IPS-NIHi11 (cell line): ENCODE measurements around the gene HDGFL2.
"Not testable (repeated sequence)": the region's sequence is repeated elsewhere in the genome, so short reads cannot be mapped to it uniquely, and the experiment has no call there.

Source experiments
- DNase-seq: peaks from one replicate; pipeline ENCODE4 v3.0.0; 2012; ENCODE audit warnings: mixed read lengths, low spot score

The HDGFL2 gene

DNA sequence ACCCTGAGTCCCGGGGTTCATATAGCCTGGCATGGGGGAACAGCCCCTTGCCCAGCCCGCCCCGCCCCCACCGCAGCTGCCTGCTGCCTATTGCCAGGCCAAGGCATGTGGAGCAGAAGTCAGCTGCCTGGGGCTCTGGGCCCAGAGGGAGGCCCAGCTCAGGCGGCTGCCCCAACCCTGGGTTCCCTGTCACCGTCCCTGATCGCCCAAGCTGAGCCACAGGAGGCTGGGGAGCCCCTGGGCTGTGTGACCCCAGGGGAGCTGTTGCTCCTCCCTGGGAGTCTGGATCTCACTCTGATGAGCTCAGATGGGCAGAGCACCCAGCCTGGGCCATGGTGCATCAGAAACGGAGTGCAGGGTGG, 44.8 kb downstream of the HDGFL2 start:
- DNase-seq = no peak

DNA sequence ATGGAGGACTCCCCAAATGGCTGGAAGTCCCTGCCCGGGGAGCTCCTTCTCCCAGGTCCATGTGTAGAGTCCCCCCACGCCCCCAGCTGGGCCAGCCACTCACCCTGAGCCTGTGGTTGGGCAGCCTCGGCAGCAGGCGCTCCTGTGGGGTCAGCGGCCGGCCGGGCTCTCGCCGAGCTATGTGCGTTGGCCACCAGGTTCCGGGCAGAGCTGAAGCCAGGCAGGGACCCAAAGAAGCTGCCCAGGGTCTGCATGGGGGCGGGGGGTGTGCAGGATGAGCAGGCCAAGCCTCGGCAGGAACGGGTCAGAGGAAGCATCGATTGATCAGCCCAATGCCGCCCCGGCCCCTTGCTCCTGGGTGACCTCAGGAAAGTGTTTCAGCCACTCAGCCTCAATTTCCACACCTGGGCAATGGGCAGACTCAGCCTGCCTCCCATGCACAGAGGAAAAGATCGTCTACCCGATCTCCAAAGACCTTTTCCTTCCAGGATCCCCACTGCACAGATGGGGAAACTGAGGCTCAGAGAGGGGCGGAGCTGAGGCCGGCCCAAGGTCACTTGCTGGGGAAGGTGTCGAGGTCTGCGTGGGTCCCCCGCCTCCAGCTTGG, 45.5 kb downstream of the HDGFL2 start:
- no peak for DNase-seq

DNA sequence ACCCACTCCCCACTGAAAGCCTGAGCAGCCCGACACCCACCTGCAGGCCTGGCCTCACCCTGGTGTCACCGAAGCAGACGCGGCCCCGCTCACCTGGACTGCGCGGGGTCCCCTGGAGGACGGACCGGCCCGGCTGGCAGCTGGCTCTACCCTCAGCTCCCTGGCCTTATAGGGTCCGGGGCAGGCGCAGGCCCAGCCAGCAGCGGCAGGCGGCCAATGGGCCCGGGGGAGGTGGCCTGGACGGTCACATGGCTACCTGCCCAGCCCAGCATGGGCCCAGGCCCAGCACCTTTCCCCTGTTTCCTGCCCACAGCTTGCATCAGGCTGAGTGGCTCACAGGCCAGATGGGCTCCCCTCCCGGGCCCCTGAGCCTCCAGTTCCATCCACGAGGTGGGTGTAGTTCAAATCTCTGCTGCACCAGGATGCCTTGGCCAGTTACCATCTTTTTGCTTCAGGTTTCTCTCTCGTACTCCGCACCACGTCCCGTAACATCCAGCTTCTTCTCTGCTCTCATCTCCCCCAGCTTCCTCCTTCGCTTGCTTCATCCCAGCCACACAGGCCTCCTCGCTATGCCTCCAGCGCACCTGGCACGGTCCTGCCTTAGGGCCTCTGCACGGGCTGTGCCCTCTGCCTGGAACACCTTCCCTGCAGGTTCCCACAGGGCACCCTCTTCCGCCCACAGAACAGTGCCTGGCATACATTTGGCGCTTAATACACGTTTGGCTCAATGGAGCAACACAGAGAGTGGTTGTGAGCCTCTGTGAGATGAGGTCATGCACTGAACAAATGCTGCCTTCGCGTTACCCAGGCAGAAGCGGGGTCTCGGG, 46.5 kb downstream of the HDGFL2 start, which contains the start of gene PLIN4:
PLIN4 (minus strand) TSS at position 142 of the 827 bp plus-strand sequence. CDS start 214 bp downstream, outside the sequence.
- DNase-seq = peak; percentile 80

DNA sequence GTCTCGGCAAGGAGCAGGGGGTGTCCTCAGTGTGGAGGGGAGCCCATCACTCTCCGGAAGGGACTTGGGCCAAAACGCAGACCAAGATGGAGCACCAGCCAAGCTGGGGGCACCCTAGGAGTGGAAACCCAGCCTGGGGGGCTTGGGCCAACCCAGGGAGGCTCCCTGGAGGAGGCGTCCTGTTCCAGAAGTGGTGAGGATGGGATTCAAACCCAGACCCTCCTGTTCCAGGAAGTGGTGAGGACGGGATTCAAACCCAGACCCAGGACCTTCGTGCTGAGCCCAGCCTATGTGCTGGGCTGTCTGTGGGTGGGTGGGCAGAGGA, 47.0 kb downstream of the HDGFL2 start:
- no peak for DNase-seq

DNA sequence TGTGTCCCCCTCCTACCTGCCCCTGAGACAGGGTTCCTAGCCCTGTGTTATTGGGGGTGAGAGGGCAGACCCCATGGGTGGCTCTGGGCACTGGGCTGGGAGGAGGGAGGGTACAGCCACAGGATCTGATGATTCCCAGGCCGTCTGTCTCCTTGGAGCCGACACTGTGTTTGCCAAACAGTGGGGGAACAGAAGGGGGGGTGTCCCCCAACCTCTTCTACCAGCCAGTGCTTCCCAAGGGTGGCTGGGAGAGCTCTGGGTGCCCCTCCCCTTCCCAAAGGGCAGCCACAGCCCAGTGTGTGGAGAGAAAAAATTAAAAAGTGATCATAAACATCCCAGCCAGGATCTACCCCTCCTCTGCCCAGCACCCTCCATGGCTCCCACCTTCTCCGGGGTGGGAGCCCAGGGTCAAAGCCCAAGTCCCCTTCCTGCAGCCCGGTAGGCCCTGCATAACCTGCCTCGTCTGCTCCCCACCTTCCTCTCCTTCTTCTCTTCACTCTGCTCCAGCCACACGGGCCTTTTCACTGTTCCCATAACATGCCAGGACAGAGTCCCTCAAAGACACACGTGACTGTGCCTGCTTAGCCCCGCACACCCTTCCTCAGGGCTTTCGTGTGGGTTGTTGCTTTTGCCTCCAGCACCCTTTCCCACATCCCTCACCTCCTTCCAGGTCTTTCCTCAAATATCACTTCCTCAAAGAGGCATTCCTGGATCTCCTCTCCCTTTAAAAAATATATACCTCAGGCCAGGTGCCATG, 47.6 kb downstream of the HDGFL2 start:
- DNase-seq = no peak

DNA sequence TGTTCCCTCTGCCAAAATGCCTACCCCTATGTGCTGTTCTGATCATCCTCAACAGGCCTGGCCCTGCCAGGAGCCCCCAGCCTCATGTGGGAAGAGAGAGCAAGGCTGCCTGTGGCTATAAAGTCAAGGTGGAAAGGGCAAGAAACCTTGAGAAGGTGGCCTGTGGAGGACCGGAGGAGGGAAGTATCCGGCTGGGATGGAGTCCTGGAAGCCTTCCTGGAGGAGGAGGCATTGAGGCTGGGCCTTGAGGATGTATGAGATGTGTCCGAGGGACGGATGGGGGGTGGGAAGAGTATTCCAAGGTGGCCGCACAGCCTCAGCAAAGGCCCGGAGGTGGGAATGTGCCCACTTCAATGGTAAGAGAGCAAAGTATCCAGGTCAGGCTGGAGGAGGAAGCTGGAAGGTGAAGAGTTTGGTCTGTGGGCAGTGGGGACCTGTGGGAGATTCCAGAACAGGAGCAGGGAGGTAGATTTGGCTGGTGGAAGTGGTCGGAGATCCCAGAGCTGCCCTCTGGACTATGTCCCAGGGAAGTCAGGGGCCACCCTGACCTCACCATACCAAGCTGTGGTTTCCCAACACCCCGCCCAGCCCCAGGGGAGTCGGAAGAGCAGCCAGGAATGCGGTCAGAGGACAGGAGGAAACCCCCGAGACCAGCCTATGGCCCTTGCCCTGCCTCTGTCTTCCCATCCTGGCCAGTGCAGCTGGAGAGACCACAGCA, 49.2 kb downstream of the HDGFL2 start:
- DNase-seq = no peak

DNA sequence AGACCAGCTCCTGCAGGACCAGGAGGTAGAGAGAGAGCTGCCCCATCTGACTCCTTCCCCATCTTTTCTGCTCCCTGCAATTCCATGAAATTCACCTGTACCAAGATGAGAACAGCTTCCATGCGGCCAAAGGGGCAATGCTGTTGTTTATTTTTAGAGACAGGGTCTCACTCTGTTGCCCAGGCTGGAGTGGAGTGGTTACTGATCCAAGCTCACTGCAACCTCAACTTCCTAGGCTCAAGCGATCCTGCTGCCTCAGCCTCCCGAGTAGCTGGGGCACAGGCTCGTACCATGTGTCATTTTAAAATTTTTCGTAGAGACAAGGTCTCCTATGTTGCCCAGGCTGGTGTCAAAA, 49.8 kb downstream of the HDGFL2 start:
- no peak for DNase-seq

DNA sequence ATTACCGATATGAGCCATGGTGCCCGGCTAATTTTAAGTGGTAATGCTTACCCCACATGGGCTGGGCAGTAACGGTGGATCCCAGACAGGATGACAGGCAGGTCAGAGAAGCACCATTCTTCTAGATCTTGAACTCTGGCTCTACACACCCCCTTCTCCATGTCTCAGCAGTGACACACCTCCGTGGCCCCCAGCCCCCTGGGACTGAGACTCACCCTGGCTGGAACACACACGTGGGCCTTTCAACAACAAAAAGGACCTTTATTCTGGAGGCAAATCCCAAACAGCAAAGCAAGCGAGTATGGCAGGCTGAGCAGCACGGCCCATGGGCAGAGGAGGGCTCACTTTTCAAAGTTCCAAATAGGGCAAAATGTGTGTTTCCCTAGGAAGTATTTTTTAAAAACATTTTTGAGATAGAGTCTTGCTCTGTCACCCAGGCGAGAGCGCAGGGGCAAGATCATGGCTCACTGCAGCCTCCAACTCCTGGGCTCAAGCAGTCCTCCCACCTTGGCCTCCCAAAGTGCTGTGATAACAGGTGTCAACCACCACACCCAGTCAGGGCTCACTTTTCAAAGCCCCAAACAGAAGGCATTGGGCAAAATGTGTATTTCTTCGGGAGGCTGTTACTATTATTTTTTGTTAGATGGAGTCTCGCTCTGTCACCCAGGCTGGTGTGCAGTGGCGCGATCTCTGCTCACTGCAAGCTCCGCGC, 50.4 kb downstream of the HDGFL2 start:
- no peak for DNase-seq

DNA sequence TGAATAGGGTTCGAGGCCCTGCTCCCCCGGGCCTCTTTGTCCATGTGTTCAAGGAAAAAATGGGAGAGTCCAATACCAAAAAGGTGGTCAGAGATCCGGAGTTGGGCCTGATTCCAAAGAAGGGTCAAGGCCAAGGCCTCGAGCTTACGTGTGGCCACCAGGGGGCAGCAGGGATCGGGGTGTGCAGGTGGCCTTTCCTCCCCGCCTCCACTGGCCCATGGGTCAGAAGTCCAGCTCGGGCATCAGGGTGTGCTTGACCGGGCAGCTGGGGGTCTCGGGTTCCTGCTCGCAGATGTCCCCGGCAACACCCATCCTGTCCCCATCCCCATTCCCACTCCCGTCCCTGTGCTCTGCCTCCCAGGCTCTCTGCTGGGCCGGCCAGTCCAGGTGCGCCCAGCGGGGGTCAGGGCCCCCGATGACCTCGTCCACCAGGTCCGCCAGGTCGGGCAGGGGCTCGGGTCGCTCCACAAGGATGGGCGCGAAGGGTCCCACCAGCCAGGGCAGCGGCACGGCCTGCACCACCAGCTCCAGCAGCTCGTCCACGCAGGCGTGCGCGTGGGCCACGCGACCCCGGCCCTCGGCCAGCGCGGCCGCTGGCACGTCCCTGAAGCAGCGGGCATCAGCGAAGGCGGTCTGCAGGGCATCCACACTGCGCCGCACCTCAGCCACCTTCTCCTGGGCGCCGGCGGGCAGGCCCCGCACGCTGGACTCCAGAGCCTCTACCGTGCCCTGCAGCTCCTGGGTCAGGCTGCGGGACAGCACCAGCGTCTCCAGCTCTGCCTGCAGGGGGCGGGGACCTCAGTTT, 51.4 kb downstream of the HDGFL2 start:
- DNase-seq = peak; percentile 89

DNA sequence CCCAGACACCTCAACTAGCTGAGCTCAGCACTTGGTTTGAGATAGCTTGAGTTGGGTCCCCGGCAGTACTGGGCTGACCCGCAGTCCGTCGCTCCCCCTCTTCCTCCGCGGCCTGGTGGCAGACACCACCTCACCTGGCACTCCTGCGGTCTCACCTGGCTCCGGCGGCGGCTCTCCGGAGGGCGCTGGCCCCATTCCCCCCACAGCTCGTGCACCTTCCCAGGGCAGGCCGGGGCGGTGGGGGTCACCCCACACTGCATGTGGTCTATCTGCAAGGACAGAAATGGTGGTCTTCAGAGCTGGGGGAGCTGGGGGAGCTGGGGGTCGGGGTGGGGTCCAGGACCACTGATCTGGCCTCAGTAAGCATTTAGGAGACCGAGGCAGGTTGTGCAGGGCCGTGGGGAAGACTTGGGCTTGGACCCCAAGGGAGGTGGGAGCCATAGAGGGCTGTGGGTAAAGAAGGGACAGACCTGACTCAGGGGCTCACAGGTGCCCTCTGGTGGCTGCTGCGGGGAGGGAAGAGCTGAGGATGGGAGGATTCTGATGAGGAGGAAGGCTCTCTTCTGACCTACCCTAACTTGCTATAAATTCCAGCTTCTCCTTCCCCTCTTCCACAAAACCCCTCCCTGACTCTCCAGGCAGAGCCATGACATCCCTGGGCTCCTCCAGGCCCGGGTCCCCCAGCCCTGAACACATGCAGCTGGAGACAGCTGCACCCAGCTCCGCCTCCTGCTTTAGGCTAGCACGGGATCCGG, 52.9 kb downstream of the HDGFL2 start:
- DNase-seq = peak; percentile 76

DNA sequence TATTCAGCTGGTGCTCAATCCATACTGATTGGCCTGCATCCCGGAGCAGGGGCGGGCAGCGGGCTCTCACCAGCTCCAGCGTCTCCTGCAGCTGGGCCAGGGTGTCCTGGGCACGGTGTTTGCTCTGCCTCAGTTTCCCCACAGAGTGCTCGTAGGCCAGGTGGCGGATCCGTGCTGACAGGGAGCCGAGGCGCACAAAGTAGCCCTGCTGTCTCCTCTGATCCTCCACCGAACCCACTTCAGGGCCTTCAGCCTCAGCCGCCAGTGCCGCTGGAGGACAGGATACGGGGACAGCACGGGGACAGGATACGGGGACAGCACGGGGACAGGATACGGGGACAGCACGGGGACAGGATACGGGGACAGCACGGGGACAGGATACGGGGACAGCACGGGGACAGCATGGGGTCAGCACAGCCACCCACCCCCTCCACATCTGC, 53.5 kb downstream of the HDGFL2 start:
- DNase-seq = no peak

DNA sequence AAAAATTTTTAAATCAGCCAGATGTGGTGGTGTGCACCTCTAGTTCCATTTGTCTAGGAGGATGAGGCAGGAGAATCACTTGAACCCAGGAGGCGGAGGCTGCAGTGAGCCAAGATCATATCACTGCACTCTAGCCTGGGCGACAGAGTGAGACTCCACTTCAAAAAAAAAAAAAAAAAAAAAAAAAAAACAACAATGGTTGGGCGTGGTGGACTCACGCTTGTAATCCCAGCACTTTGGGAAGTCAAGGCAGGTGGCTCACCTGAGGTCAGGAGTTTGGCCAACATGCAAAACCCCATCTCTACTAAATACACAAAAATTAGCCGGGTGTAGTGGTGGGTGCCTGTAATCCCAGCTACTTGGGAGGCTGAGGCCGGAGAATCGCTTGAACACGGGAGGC, 55.3 kb downstream of the HDGFL2 start:
- DNase-seq = not testable (repeated sequence)

DNA sequence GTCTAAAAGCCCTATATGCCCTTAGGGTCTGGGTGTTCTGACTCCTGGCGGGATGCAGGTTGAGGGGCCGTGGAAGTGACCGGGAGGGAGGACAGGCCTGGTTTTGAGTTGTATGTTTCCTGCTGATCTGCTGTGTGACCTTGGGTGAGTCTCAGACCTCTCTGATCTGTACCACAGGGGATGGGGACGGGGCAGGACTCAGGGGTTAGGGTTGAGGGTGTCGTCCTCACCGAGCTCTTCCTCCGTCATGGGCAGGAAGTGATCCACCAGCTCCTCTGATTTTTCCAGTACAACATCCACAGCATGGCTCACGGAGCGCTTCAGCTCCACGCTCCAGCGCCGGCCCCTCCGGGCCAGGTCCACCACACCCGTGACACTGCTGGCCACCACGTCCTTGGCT, 56.7 kb downstream of the HDGFL2 start:
- no peak for DNase-seq

DNA sequence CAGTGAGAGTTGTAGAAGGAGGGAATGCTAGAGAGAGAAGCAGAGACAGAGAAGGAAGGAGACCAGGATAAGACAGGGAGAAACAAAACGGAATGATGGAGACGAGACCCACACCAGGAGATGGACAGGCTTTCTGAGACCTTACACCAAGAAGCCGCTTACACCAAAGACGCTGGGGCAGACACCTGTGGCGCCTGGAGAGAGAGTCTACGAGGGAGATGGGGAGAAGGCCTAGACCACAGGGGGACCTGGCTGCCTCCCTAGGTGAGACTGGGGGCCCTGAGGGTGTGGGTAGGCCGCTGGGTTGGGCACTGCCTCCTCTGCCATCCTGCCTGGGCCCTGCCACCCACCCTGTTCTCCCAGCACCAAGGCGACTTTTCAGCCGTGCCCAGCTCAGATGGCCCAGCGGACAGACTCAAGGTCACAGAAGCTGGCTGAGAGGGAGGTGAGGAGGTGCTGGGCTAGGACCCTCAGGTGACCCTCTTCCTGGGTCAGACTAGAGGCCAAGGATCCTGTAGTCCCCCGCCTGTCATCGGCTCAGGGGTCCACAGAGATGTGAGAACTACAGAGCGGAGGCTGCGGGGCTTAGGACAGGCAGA, 57.9 kb downstream of the HDGFL2 start:
- DNase-seq = no peak

DNA sequence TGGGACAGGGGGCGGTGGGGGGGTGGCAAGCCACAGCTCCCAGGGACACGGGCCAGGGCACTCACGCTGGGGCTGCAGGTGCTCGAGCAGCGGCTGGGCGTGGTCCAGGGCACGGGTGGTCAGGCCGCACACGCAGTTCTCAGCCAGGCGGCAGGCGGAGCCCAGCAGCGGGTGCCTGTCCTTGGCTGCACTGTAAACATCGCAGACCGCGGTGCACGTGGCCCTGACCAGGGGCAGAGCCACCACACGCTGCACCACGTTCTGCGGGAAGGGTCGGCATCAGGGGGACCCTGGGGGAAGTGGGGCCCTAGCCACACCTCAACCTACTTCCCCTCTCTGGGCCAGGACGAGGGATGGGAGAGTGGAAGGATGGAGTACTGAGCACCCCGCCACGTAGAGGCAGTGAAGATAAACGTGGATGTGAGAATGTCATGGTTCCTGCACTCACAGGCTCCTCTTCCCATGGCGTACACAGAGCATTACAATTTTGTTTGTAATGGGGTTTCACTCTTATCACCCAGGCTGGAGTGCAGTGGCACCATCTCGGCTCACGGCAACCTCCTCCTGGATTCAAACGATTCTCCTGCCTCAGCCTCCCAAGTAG, 59.6 kb downstream of the HDGFL2 start:
- DNase-seq = no peak

DNA sequence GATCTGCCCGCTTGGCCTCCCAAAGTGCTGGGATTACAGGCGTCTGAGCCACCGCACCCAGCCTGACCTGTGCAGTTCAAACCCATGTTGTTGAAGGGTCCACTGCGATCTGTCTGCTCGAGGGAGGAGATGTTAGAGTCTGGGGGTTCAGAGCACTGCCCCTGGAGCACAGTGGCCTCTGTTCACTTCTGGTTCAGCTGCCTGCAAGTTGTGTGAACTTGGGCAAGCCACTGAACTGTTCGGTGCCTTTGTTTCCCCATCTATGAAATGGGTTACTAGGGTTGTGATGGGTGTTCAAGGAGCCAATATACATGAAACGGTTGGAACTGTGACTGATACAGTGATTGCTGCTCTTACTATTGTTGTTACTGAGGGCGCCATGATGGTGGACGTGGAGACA, 61.2 kb downstream of the HDGFL2 start:
- DNase-seq = no peak

DNA sequence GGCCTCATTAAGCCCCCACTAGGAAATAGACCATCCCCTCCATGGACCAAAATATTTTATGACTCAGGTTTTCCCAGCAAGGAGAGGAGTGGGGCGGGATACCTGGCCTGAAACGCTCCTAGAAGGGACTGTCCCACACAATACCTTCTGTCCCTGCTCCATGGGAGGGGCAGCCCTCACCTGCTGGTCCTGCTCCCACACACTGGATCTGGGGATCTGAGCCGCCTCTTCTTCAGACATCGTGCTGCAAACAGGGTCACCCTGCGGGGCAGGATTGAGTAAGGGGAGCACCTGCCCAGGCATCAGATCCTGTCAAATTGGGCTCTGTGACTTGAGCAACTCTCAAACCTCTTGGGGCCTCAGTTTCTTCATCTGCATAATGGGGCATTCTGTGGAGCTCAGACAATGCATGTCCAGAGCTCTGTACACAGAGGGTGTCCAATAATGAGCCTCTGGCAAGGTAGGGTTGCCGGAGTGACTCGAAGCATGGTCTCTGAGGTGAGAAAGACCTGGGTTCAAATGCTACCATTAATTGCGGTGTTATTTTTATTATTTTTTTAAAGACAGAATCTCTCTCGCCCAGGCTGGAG, 61.8 kb downstream of the HDGFL2 start:
- no peak for DNase-seq

DNA sequence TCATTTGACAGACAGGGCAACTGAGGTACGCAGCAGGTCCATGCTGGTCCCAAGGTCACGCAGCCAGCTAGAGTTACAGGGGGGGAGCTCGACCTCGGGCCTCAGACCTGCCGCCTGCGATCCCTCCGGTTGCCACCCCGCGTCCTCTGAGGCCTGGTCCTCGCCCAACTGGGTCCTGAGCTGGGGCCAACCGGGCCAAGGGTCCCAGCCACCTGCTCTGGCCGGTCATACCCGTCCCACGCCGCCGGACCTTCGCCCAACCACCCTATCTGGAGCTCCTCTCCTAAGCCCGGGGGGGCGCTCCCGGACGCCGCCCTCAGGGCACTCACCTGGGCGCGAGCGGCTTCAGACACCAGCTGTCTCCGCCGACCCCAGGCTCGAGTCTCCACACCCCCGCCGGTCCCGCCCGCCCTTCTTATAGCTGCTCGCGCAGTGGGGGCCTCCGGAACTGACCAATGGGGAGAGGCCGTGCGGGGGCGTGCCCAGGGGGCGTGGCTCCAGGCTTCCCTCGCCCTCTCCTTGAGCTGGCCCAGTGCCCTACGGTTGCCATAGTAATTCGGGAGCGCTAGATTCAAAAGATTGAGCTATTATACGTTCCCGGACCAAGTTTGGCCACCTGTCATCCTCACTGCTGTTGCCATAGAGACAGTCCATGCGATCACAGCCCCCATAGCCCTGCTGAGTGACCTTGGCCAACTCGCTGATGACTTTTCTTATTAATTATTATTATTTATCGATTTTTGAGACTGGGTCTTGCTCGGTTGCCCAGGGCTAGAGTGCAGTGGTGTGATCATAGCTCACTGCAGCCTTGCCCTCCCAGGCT, 63.0 kb downstream of the HDGFL2 start, which contains the start of gene PLIN5:
PLIN5 (minus strand) TSS at position 389 of the 823 bp plus-strand sequence. CDS start 1,150 bp downstream, outside the sequence.
- peak; percentile 99 for DNase-seq
